Endothelial cell of umbilical vein (primary cell): Measurements from ENCODE around the gene FKBP6. TPM values are rescaled to one million over a fixed set of nuclear protein-coding genes. Genes with fewer than 3 reads are reported as not detected.

Source experiments
- BruUV-seq: library from RNA; stranded (reverse); fragments of 400-500 nt; replicated peaks from 2 replicates; lab custom pipeline; 2021; lab: Mats Ljungman, UMichigan
- CTCF ChIA-PET: fragments of 300-600, 350-600 bp; sonication (Branson Sonifier 250); formaldehyde crosslinking; loops from one replicate; lab custom pipeline; 2021; ENCODE audit warnings: antibody characterized with exemption, inconsistent platforms; lab: Charles Lee
- POLR2A ChIA-PET: fragments of 300-600, 350-600 bp; sonication (Branson Sonifier 250); formaldehyde crosslinking; loops from one replicate; lab custom pipeline; 2021; ENCODE audit warnings: antibody characterized with exemption, inconsistent platforms; lab: Charles Lee
- DNase-seq: peaks from one replicate; pipeline ENCODE4 v3.0.0-alpha.2; 2011; ENCODE audit warnings: low read depth, low spot score
- FAIRE-seq: peaks from 2 replicates; lab custom pipeline; 2011; peaks lifted over from hg19 to GRCh38; lab: Jason Lieb, UNC
- H2AFZ ChIP-seq: 2 replicates; pipeline ENCODE4 v1.6.0; 2012; ENCODE audit warnings: low read depth, low read length, control low read depth, inconsistent platforms
- H3K27ac ChIP-seq: 2 replicates; pipeline ENCODE4 v1.5.1; 2011; ENCODE audit warnings: low read depth, mild to moderate bottlenecking, control low read depth, low read length, moderate library complexity; ENCODE audit not compliant: insufficient read depth
- H3K27me3 ChIP-seq, 2 experiments: 2 replicates each; pipeline versions ENCODE4 v1.6.0 to v1.6.1; 2011; ENCODE audit warnings: low read length in 2 of 2, mixed read lengths in 1 of 2; ENCODE audit not compliant: control insufficient read depth in 2 of 2, insufficient read depth in 2 of 2
- H3K36me3 ChIP-seq, 2 experiments: 2 replicates in 1 of 2; 3 replicates in 1 of 2; pipeline ENCODE4 v1.5.1; 2011; ENCODE audit warnings: low read length in 2 of 2, mild to moderate bottlenecking in 1 of 2, moderate library complexity in 1 of 2; ENCODE audit not compliant: control insufficient read depth in 2 of 2, insufficient read depth in 2 of 2; ENCODE audit errors: extremely low read depth in 1 of 2
- H3K4me1 ChIP-seq: 3 replicates; pipeline ENCODE4 v1.5.1; 2011; ENCODE audit warnings: mild to moderate bottlenecking, low read length; ENCODE audit not compliant: control insufficient read depth, insufficient read depth; ENCODE audit errors: extremely low read depth
- H3K4me2 ChIP-seq: 2 replicates; pipeline ENCODE4 v1.6.1; 2011; ENCODE audit warnings: low read length, control low read depth, mixed read lengths; ENCODE audit not compliant: insufficient read depth
- H3K4me3 ChIP-seq, 3 experiments: fragments of 200-600 bp in 1 of 3; sonication (generic), shearing (Covaris generic) in 1 of 3; replicated peaks in 1 of 3; 2 replicates each; pipeline ENCODE4 v1.5.1; 2011 to 2016; ENCODE audit warnings: control low read depth in 3 of 3, low read length in 3 of 3, mild to moderate bottlenecking in 2 of 3, inconsistent platforms in 1 of 3, low read depth in 1 of 3, moderate library complexity in 1 of 3; ENCODE audit not compliant: insufficient read depth in 1 of 3
- H3K79me2 ChIP-seq: 2 replicates; pipeline ENCODE4 v1.6.0; 2012; ENCODE audit warnings: low read length, inconsistent platforms; ENCODE audit not compliant: control insufficient read depth, insufficient read depth
- H3K9ac ChIP-seq: replicated peaks from 2 replicates; pipeline ENCODE3; 2011; ENCODE audit warnings: low read length, control low read depth; ENCODE audit not compliant: insufficient read depth; ENCODE audit errors: extremely low read depth
- H3K9me1 ChIP-seq: replicated peaks from 3 replicates; pipeline ENCODE4 v1.6.0; 2011; ENCODE audit warnings: mild to moderate bottlenecking, low read length; ENCODE audit not compliant: control insufficient read depth, insufficient read depth; ENCODE audit errors: extremely low read depth
- H3K9me3 ChIP-seq: replicated peaks from 2 replicates; pipeline ENCODE4 v1.5.1; 2012; ENCODE audit warnings: low read length, inconsistent platforms; ENCODE audit not compliant: control insufficient read depth, insufficient read depth
- H4K20me1 ChIP-seq: replicated peaks from 2 replicates; pipeline ENCODE3; 2011; ENCODE audit warnings: mild to moderate bottlenecking, low read length; ENCODE audit not compliant: control insufficient read depth, insufficient read depth; ENCODE audit errors: extremely low read depth
- EZH2 ChIP-seq: IDR thresholded peaks from 2 replicates; pipeline ENCODE4 v1.6.1; 2012; ENCODE audit warnings: borderline replicate concordance, low read depth, mild to moderate bottlenecking, moderate library complexity, low read length, inconsistent platforms; ENCODE audit not compliant: severe bottlenecking
- FOS ChIP-seq: IDR thresholded peaks from 2 replicates; pipeline ENCODE4 v1.6.1; 2011; ENCODE audit warnings: mild to moderate bottlenecking, low read length, moderate library complexity, borderline replicate concordance; ENCODE audit not compliant: insufficient read depth
- GATA2 ChIP-seq: IDR thresholded peaks from 2 replicates; pipeline ENCODE4 v1.7.0; 2011; ENCODE audit warnings: low read depth, mild to moderate bottlenecking, moderate library complexity, mixed read lengths, low read length; ENCODE audit not compliant: insufficient read length, insufficient read depth
- JUN ChIP-seq: IDR thresholded peaks from 2 replicates; pipeline ENCODE4 v1.6.1; 2011; ENCODE audit warnings: borderline replicate concordance, low read depth; ENCODE audit not compliant: insufficient read length, insufficient read depth
- MYC ChIP-seq: IDR thresholded peaks from one replicate; pipeline ENCODE4 v1.6.1; 2011; ENCODE audit warnings: mild to moderate bottlenecking, low read depth, low read length
- POLR2A ChIP-seq: IDR thresholded peaks from 2 replicates; pipeline ENCODE4 v1.6.1; 2012; ENCODE audit warnings: low read depth, mild to moderate bottlenecking, control low read depth, low read length
- POLR2AphosphoS5 ChIP-seq: IDR thresholded peaks from 2 replicates; pipeline ENCODE4 v1.6.1; 2012; ENCODE audit warnings: low read depth, mild to moderate bottlenecking, control low read depth, low read length, moderate library complexity; ENCODE audit not compliant: insufficient read depth
- dilution Hi-C: fragments of 300-500 bp; cut with MboI; formaldehyde crosslinking; loops from one replicate; pipeline ENCODE4 v1.15.0; 2019; ENCODE audit warnings: low sequenced_read_pairs; ENCODE audit not compliant: extremely low pct_ligation_motif_present
- intact Hi-C: fragments of 100-400 bp; cut with micrococcal nuclease; formaldehyde crosslinking; loops from one replicate; pipeline ENCODE4 v1.10.0; 2022
- polyA plus RNA-seq, 4 experiments: library from polyadenylated mRNA; depleted of rRNA in 3 of 4; stranded (reverse) in 3 of 4; unstranded in 1 of 4; fragments of >200 nt; gene quantifications; 2 replicates each; pipeline versions ENCODE4 v1.2.1 to v1.2.3, GENCODE V29; 2011 to 2012; ENCODE audit warnings: missing spikeins in 1 of 4
- total RNA-seq: library from RNA; stranded (reverse); gene quantifications from 2 replicates; pipeline ENCODE4 v1.2.3, GENCODE V29; 2021
- TF ChIP-seq, protein P1 (sequence below): IDR thresholded peaks from 2 replicates; pipeline ENCODE4 v1.6.1; 2011; ENCODE audit not compliant: insufficient read depth, insufficient read length
- TF ChIP-seq, protein P2 (sequence below), 2 donors: IDR thresholded peaks; 1 replicate in 1 of 2; 2 replicates in 1 of 2; pipeline ENCODE4 v1.5.1; 2011; ENCODE audit warnings: low read length in 2 of 2, mild to moderate bottlenecking in 2 of 2, moderate library complexity in 2 of 2, control low read depth in 1 of 2, inconsistent platforms in 1 of 2, low read depth in 1 of 2; ENCODE audit not compliant: insufficient read depth in 1 of 2; ENCODE audit errors: extremely low read depth in 1 of 2

FKBP6 gene
- total and polyA plus RNA-seq, 2 donors (not counting 3 experiments of a cell fraction or from before 2014, with no cell fraction given) = 0.04 TPM; not detected in 1

DNA sequence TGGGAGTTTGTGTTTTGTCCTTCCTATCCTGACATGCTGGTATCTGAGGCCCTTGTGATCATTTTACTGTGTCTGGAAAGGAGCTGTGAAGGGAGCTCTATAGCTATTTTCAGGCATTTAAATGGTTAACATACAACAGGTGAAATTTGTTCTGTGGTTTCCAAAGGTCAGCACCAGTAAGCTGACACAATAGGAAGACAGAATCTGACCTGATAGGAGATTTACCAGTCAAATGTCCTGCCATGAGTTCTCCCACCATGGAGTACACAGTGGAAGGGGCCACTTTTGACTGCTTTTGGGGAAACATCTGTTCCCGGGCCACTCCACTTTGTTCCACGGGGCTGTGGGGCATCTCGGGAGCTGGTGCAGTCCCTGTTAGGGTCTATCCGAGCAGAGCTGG is 17.6 kb downstream of the FKBP6 start:
- no peaks in the 10 kb centered on the region for H4K20me1 ChIP-seq
- no peaks in the 10 kb centered on the region for H3K36me3 ChIP-seq
- H3K9me3 ChIP-seq = no peaks in the 10 kb centered on the region
- intact Hi-C loops = no loop called here
- peaks cover 2 to 4% of the 10 kb centered on the region in 2 experiments for H3K27me3 ChIP-seq
- no peak overlapping the region for H3K9ac ChIP-seq
- TF ChIP-seq FOS = no peak
- no peak for TF ChIP-seq POLR2AphosphoS5
- TF ChIP-seq POLR2A = no peak
- TF ChIP-seq, protein P1, sequence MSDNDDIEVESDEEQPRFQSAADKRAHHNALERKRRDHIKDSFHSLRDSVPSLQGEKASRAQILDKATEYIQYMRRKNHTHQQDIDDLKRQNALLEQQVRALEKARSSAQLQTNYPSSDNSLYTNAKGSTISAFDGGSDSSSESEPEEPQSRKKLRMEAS = no peak
- TF ChIP-seq, protein P2, sequence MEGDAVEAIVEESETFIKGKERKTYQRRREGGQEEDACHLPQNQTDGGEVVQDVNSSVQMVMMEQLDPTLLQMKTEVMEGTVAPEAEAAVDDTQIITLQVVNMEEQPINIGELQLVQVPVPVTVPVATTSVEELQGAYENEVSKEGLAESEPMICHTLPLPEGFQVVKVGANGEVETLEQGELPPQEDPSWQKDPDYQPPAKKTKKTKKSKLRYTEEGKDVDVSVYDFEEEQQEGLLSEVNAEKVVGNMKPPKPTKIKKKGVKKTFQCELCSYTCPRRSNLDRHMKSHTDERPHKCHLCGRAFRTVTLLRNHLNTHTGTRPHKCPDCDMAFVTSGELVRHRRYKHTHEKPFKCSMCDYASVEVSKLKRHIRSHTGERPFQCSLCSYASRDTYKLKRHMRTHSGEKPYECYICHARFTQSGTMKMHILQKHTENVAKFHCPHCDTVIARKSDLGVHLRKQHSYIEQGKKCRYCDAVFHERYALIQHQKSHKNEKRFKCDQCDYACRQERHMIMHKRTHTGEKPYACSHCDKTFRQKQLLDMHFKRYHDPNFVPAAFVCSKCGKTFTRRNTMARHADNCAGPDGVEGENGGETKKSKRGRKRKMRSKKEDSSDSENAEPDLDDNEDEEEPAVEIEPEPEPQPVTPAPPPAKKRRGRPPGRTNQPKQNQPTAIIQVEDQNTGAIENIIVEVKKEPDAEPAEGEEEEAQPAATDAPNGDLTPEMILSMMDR (IDR thresholded peaks at IDR 0.05; ENCODE audit: extremely low read depth in 1 of 2, insufficient read depth in 1 of 2, low read depth in 1 of 2, low read length in 2 of 2) = no peak
- TF ChIP-seq GATA2 = no peak
- no peak for TF ChIP-seq JUN
- no peak for TF ChIP-seq MYC
- TF ChIP-seq EZH2 = no peak
- dilution Hi-C loops = no loop called here
- no peaks in the 10 kb centered on the region for H3K9me1 ChIP-seq
- BruUV-seq = no TSS peak
- no peak for FAIRE-seq
- H3K27ac ChIP-seq = no peak overlapping the region
- no peak overlapping the region for H3K4me2 ChIP-seq
- H3K4me1 ChIP-seq = no peaks in the 10 kb centered on the region
- ChIA-PET CTCF (interaction anchor here (1.0 kb wide), 1 partner anchor 8 kb away, joined by 3 read pairs; no protein-coding TSS in a partner anchor), POLR2A (no interaction called here)
- no peaks in the 10 kb centered on the region for H3K79me2 ChIP-seq
- no peak overlapping the region for H3K4me3 ChIP-seq
- no peak for DNase-seq
- no peak overlapping the region for H2AFZ ChIP-seq
